ENCODE results near the gene THEMIS2. TPM values are rescaled to one million over a fixed set of nuclear protein-coding genes. Genes with fewer than 3 reads are reported as not detected.
A peak's percentile ranks its signal among the peaks of the same experiment; 100 is the strongest.
"Not testable (repeated sequence)": the region's sequence is repeated elsewhere in the genome, so short reads cannot be mapped to it uniquely, and the experiment has no call there.

Gene THEMIS2
- total RNA-seq = 18.3 TPM

DNA sequence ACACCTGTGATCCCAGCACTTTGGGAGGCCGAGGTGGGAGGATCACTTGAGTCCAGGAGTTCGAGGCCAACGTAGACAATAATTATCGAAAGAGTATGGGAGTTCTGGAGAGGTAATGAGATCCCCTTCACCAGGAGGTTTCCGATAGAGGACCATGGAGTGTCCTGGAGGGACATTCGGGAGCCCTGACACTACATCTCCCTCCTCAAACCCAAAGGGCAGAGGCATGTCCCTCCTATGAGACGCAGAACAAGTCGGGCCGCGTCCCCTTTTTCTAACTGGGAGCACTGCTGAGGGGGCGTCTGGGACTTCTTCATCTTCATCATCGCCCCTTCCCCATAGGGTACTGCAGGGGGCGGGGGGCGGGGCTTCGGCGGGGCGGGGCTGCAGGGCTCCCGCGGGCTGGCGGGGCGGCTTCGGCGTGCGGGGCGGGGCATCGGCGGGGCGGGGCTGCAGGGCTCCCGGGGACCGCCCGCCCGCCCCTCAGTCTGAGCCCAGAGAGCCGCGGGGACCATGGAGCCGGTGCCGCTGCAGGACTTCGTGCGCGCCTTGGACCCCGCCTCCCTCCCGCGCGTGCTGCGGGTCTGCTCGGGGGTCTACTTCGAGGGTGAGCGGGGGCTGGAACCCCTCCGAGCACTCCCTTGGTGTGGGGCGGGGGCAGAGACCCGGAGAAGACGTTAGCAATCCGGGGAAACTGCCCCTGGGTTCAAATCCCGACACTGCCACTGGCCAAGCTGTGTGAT is at the start of gene THEMIS2:
Gene THEMIS2 (plus strand): TSS at position 486 of the 743 bp plus-strand sequence. CDS start 28 bp downstream, at position 514.
- DNase-seq (ENCODE audit: low spot score) = peak; percentile 48

DNA sequence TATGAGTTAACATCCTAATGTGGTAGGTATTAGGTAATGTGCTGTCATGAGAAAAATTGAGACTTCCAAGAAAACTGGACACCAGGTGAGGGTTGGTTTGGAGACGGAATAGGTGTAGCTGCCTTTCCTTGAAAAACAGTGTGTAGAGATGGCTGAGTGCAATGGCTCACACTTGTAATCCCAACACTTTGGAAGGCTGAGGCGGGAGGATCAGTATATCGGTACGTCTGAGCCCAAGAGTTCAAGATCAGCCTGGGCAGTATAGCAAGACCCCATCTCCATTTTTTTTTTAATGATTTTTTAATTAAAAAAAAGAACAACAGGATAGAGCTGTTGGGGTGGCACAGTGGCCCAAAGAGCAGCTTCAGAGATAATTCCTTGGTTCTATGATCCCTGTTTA is 48.6 kb upstream of the THEMIS2 start:
- no peak for DNase-seq (ENCODE audit: low spot score)

DNA sequence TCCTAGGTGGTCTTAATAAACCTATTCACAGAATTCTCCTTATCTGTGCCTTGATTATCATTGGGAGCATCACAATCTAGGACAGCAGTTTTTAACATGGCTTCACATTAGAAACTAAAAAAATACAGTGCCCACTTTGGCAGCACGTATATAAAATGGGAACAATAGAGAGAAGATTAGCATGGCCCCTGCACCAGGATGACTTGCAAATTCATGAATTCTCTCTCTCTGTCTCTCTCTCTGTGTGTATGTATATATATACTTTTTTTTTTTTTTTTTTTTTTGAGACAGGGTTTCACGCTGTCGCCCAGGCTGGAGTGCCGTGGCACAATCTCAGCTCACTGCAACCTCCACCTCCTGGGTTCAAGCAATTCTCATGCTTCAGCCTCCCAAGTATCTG is 47.9 kb upstream of the THEMIS2 start:
- DNase-seq (ENCODE audit: low spot score) = no peak

DNA sequence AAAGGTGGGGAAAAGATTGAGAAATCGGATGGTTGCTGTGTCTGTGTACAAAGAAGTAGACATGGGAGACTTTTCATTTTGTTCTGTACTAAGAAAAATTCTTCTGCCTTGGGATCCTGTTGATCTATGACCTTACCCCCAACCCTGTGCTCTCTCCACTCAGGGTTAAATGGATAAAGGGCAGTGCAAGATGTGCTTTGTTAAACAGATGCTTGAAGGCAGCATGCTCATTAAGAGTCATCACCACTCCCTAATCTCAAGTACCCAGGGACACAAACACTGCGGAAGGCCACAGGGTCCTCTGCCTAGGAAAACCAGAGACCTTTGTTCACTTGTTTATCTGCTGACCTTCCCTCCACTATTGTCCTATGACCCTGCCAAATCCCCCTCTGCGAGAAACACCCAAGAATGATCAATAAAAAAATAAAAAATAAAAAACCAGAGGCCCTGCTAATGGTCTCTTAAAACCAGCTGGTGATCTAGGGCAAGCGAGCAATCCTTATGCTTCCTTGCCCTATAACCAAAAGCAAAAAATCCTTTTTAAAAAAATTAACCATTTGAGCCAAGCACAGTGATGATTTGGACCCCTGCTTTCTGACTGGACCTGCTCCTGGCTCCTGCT is 42.9 kb upstream of the THEMIS2 start:
- not testable (repeated sequence) for DNase-seq (ENCODE audit: low spot score)

DNA sequence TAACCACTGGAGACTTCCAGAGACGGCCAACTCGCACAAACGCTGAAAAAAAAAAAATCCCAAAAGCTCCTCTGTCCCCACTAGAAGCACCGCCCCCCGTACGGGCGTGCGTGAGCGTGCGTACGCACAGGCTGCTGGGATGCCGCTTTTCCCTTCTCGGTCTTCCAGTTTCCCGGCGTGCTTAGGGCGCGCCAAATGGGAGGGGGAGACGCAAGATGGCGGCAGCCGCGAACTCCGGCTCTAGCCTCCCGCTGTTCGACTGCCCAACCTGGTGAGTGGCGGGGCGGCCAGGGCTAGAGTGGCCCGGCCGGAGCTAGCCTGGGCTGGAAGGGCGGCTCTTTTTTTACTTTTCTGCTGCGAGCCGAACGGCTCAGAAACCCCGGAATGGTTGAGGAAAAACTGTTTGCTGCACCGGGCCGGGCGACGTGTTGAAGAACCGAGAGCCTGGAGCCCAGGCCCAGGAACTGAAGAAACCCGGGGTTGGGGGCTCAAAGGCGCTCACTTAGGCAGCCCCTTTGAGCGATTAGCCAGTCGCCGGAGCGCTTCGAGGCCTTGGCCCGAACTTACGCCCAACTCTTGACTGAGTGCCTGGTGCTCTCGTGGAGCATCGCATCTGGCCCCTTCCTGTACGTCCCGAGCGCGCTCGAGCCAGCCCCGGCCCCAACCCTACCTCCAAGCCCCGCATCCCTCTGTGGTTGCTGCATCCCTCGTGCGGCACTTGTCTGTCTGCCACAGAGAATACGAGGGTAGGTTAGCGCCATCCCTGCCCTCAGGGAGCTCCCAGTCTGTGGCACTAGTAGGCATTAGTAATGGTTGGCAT is 41.5 kb upstream of the THEMIS2 start, which contains the start of gene PPP1R8:
Gene PPP1R8 (plus strand): TSS at position 162 of the 820 bp plus-strand sequence. CDS start 54 bp downstream, at position 216.
- DNase-seq (ENCODE audit: low spot score) = peak; percentile 95

DNA sequence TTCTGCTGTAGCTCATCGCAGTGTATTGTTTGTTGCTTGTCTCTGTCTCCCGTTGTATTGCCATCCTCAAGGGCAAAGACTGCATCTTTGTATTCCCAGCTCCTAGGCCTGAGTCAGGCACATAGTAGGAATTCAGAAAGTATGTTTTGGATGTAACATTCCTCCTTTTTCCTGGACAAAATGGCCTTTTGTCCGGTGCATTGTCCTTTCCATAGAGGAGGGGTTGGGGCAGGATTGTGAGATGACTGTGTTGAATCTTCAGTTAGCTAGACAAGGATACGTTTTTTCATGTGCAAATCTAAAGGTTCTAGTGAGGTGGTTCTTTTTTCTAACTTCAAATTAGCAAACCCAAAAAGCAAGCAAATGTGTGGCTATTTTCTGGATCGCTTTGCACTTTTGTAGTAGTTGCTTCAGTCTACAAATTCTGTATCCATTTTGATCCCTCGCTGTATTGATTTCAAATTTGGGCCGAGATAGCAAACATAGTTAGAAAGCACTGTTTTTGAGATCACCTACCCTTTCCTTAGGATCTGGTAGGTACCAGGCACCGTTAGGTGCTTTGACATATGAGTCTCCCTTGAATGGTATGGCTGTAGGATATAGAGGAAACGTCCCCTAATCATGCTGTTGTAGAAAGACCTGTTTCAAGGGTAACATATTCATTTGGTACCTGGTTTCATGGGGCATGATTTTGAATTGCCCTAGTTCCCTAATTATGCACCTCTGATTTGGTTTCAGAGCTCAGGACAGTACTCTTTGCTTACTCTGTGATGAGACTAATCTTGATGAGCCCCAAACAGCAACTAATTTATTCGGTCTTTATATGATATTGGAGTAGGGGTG is 40.6 kb upstream of the THEMIS2 start:
- no peak for DNase-seq (ENCODE audit: low spot score)

DNA sequence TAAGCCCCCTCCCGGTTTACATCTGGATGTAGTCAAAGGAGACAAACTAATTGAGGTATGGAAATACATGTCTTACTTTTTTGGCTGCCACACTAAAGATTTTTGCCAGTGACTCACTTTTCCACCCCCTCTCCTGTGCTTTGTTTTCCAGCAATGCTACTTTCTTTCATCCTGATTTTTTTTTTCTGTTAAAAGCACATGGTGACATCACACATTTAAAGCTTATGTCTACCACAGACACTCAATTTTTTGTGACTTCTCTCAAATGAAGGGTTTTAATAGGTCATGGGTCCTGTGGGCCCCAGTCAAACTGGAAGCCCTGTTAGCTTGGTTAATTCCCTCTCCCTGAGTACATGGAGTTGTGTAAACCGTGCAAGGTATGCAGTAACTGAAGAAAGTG is 39.6 kb upstream of the THEMIS2 start:
- DNase-seq (ENCODE audit: low spot score) = no peak

DNA sequence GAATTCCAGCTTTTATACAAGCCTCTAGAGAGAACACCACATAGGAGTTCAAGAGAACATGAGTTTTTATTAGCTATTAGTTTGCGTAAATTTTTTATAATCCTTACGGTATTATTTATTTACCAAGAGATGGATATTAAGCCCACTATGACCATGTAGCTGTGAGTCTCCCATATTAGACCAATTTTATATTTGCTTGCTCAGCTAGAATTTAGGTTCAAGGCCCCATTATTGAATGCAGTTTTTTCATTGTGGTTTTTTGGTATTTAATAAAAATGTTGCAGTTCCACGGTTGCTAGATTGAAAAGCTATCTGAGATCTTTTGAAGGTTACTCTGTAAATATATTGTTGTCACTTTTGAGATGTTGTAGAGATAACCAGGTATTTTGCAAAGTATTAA is 38.9 kb upstream of the THEMIS2 start:
- DNase-seq (ENCODE audit: low spot score) = no peak

DNA sequence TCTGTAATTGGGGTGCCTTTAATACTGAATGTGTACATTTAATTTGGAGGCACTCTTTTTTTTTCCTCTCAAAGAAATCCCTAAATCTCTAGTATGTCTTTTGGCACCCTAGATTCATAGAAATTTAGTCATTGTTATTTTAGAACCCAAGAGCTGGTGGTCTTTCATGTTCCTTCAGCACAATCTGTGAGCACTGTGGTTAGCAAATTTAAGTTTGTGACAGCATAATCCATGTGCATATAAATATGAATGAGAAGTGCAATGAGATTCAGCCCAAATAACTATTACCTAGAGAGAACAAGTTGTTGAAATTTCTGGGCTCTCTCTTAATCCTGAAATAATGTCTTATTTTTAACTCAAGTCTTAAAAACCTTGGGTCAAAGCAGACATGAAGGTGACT is 37.3 kb upstream of the THEMIS2 start:
- DNase-seq (ENCODE audit: low spot score) = no peak

DNA sequence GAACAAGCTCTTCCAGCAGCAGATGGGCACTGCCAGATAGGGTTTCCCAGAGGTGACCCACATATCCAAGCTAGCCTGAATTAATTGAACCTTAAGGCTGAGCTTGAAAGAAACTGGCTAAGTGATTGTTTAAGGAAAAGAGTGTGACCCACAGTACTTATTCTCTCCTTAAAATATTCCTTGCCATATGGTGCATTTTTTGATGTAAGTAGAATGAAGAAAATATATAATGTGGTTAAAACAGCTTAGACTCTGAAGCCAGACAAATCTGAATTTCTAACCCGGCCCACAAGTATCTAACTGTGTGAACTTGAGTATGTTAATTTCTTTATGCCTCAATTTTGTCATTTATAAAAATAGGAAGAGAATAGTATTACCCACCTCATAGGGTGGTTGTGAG is 36.8 kb upstream of the THEMIS2 start:
- no peak for DNase-seq (ENCODE audit: low spot score)

DNA sequence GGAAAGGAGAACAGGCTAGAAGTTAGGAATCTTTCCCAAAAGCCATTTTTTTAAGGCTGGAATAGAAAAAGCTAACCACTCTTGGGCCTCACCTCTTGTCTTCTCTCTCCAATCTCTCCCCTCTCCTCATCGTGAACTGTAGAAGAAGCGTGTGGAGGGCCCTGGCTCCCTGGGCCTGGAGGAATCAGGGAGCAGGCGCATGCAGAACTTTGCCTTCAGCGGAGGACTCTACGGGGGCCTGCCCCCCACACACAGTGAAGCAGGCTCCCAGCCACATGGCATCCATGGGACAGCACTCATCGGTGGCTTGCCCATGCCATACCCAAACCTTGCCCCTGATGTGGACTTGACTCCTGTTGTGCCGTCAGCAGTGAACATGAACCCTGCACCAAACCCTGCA is 22.4 kb upstream of the THEMIS2 start:
- no peak for DNase-seq (ENCODE audit: low spot score)

DNA sequence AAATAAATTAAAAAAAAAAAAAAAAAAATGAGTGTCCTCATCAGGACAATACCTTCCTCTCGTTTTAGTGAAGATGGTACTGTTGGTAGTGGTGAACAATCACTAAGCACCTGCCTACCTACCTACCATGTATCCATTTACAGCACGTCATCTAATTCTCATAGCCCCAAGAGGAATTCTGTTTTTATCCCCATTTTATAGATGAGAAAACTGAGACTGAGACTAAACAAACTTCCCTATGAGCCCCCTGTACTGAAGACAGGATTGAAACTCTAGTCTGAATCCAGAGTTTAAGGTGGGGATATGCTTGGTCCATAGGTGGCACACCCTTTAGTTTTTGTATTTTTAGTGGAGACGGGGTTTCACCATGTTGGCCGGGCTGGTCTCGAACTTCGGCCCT is 17.3 kb upstream of the THEMIS2 start:
- no peak for DNase-seq (ENCODE audit: low spot score)

DNA sequence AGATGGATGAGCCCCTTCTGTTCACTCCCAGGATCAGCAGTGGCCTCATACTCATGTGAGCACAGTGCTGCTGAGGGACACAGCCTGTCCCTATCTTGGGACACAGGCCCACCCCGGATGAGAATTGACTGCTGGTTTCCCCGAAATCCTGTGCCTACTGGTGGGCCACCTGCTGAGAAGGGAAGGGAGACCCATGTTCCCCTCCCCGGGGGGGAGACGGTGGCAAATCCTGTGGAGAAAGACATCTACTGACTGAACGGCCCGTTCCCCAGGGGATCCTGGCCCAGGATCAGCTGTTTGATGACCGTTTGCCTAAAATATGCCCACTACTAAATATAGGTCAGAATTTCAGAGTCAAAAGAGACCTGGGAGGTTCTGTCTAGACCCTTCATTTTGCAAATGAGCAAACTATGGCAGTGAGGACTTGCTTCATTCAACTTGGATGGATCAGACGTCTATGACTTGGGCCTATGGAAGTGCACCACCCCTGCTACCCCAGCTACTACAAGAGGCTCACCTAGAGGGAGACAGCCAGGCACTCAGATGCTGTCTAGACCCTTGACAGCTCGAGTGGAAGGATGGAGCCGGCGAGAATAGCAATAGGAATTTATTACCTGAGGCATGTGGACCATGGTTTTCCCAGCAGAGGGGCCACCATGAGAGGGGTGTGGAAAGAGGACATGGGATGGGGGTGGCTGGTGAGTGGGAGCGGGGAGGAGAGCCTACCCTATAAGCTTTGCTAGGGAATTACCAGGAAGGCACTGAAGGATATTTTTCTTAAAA is 15.6 kb upstream of the THEMIS2 start:
- no peak for DNase-seq (ENCODE audit: low spot score)

DNA sequence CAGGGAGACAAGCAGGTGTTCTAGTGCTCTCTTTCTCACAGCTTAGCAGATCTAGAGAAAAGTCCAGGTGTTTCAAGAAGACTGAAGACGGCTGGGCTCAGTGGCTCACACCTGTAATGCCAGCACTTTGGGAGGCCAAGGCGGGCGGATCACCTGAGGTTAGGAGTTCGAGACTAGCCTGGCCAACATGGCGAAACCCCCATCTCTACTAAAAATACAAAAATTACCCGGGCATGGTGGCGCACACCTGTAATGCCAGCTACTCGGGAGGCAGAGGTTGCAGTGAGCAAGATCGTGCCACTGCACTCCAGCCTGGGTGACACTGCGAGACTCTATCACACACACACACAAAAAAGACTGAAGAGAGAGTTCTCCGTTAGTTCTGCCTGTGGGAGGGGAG is 14.8 kb upstream of the THEMIS2 start:
- not testable (repeated sequence) for DNase-seq (ENCODE audit: low spot score)

DNA sequence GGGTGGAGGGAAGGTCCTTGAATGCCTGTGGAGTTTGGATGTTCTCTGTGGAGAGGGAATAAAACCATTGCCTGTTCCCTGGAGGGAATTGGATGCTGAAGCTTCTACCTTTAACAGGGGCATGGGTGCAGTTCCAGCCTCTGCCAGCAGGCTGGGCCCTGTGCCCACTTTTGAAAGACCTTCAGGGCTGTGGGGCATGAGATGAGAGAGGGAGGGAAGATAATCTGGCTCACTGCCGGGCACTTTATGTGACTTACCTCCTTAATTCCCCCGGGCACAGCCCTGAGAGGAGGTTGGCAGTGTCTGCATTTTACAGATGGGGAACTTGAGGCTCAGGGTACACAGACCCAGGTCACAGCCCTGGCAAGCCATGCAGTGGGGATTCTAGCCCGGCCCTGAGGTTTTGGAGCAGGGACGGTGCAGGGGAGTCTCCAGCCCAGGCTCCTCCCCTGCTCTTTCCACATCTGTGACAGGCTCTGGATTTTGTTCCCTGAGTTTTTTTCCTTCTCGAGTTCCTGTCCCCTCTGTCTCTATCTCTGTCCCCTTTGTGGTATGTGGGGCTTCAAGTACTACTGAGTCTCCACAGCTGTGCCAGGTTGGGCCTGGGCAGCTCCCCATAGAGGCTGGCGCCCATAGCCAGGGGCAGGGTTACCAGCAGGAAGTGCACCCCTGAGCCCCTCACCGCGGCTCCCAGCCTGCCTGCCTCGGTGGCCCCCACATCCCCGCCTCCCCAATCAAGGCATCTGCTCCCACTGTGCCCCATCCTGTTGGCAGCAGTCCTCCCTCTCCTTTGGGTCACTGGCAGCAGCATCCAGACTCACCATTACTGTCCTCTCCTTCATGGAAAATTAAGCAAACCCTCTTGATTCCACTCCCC is 14.0 kb upstream of the THEMIS2 start:
- DNase-seq (ENCODE audit: low spot score) = peak; percentile 86

DNA sequence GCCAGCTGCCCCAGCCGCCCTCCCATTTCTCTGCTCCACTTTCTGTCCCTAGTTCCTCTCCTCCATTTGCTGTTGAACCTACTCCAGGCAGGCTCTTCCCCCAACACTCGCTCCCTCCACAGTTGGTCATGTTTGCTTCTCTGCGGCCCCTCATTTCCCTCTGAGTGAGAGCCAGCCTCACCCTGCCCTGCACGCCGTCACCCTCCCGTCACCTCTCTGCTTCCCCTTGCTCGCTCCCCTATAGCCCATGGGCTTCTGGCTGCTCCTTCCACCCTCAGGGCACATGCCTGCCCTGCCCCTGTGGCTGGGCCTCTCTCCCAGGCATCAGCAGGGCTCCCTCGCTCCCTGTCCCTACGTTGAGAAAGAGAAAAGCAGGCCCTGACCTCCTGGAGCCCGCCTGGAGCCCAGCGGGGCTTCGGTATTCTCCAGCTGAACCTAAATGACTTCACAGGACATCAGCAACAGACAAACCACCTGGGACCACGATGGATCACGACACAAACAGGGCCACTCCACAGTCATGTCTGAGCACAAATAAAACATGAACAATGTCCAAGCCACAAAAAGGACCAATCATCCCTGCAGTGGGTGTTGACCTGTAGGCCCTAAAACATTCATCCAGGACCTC is 13.3 kb upstream of the THEMIS2 start:
- DNase-seq (ENCODE audit: low spot score) = no peak

DNA sequence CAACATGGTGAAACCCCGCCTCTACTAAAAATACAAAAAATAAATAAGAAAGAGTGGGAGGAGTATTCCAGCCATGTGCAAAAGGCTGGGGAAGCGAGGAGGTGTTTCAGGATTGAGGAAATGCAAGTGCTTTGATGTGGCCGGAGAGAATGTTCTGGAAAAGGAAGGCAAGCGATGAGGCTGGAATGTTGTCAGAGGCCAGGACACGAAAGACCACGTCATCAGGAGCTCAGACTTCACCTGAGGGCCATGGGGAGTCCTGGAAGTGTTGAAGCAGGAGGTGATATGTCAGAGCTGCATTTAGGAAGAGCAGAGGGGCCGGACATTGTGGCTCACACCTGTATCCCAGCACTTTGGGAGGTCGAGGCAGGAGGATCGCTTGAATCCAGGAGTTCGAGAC is 10.9 kb upstream of the THEMIS2 start:
- no peak for DNase-seq (ENCODE audit: low spot score)

DNA sequence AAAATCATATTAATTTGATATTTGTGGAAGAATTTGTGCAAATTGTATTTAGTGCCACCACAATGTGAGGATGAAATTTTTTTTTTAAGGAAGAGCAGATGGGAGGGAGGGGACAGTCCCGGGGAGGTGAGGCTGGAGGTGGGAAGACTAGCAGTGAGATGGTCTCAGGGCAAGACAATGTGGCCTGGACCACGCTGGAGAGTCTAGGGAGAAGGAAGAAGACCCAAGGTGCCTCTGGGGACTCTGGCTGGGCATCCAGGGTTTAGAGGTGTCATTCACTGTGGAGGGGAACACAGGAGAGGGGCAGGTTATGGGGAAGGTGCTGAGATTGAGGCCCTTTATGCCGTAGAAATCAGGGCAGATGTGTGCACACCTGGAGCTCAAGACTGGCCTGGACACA is 10.3 kb upstream of the THEMIS2 start:
- DNase-seq (ENCODE audit: low spot score) = no peak
